Lung (tissue), 12 donors: Measurements from ENCODE around the gene TMEM38B. TPM values are rescaled to one million over a fixed set of nuclear protein-coding genes. Genes with fewer than 3 reads are reported as not detected.

Experiments used
- ATAC-seq: fragments of 200-7000 bp; cut with Tn5 transposase; one replicate; pipeline ENCODE4 v1.9.1; 2020; ENCODE audit warnings: moderate number of reproducible peaks; ENCODE audit not compliant: insufficient read depth, low FRiP score
- DNase-seq, 3 donors: peaks; one replicate each; pipeline ENCODE4 v3.0.0-alpha.2; 2013 to 2017
- H3K27ac ChIP-seq, 2 donors: one replicate each; pipeline ENCODE4 v1.5.1; 2013; ENCODE audit warnings: mild to moderate bottlenecking in 2 of 2, moderate library complexity in 2 of 2, control low read depth in 1 of 2, inconsistent platforms in 1 of 2, low read depth in 1 of 2, low read length in 1 of 2
- H3K27me3 ChIP-seq, 3 donors: one replicate each; pipeline ENCODE4 v1.5.1; 2013; ENCODE audit warnings: low read length in 2 of 3; ENCODE audit not compliant: control insufficient read depth in 3 of 3, insufficient read depth in 3 of 3
- H3K36me3 ChIP-seq, 4 donors: one replicate each; pipeline ENCODE4 v1.5.1; 2013; ENCODE audit warnings: low read length in 4 of 4, mild to moderate bottlenecking in 1 of 4, moderate library complexity in 1 of 4; ENCODE audit not compliant: control insufficient read depth in 4 of 4, insufficient read depth in 4 of 4
- H3K4me1 ChIP-seq, 5 donors: one replicate each; pipeline ENCODE4 v1.5.1; 2013; ENCODE audit warnings: low read length in 5 of 5, mild to moderate bottlenecking in 2 of 5, moderate library complexity in 1 of 5; ENCODE audit not compliant: control insufficient read depth in 5 of 5, insufficient read depth in 5 of 5
- H3K4me3 ChIP-seq: one replicate; pipeline ENCODE4 v1.5.1; 2013; ENCODE audit warnings: mild to moderate bottlenecking, control low read depth, moderate library complexity
- H3K9ac ChIP-seq, 2 donors: one replicate each; pipeline ENCODE4 v1.5.1; 2013; ENCODE audit warnings: low read length in 2 of 2, control low read depth in 1 of 2; ENCODE audit not compliant: insufficient read depth in 1 of 2
- H3K9me3 ChIP-seq, 4 donors: one replicate each; pipeline ENCODE4 v1.5.1; 2013; ENCODE audit warnings: low read length in 3 of 4, mild to moderate bottlenecking in 1 of 4, moderate library complexity in 1 of 4; ENCODE audit not compliant: control insufficient read depth in 4 of 4, insufficient read depth in 3 of 4
- WGBS, 2 donors: extraction: QIAGEN DNeasy Blood & Tissue Kit; methylation state at CpG; one replicate each; pipeline ENCODE4 v1.1.7; 2013; 5-methylcytosine and 5-hydroxymethylcytosine counted together
- polyA plus RNA-seq, 2 donors: library from polyadenylated mRNA; stranded (reverse); fragments of 200-250 nt; gene quantifications; one replicate each; pipeline ENCODE4 v1.2.1, GENCODE V29; 2013
- total RNA-seq, 2 donors: library from RNA; depleted of rRNA in 1 of 2; stranded (reverse); fragments of >200 nt in 1 of 2; gene quantifications; one replicate each; pipeline ENCODE4 v1.2.1, GENCODE V29; 2014 to 2021
- TF ChIP-seq, protein P1 (sequence below): IDR thresholded peaks from 2 replicates; pipeline ENCODE4 v1.5.1; 2012; ENCODE audit warnings: mild to moderate bottlenecking; ENCODE audit errors: control extremely low read depth, extremely low read depth
- donor health status: control.
- donor health status: control.
- donor health status: Bipolar disorder and iron deficiency.
- donor health status: healthy.
- donor health status: DM: yes; HTN: yes; CAD: no.

TMEM38B gene
- total and polyA plus RNA-seq, 4 donors = 4.9 to 17.2 (median 11.1) TPM

DNA sequence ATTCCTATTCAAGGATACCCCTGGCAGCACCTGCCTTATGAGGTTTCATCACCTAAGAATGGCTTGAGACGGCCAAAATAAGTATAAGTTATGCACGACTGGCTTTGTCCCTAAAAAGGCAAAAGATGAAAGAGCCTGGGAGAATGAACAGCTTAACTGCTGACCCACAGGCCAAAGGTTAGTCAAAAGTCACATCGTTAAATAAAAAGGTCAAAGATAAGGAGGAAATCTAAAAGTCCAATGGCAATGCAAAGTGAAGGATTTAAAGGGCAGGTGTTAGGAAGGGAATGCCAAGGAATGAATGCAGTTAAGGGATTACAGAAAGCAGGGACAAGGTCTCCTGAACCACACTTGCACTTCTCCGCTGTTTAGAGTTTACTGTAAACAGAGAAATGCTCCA lies 26.5 kb upstream of the TMEM38B start:
- DNase-seq (no peak), ATAC-seq (no peak)
- H3K36me3 ChIP-seq = no peaks in the 10 kb centered on the region
- no peak overlapping the region for H3K27ac ChIP-seq
- H3K9me3 ChIP-seq = no peaks in the 10 kb centered on the region
- no peaks in the 10 kb centered on the region for H3K4me1 ChIP-seq
- H3K4me3 ChIP-seq = no peak overlapping the region
- no peaks in the 10 kb centered on the region for H3K27me3 ChIP-seq
- H3K9ac ChIP-seq = no peak overlapping the region
- TF ChIP-seq, protein P1, sequence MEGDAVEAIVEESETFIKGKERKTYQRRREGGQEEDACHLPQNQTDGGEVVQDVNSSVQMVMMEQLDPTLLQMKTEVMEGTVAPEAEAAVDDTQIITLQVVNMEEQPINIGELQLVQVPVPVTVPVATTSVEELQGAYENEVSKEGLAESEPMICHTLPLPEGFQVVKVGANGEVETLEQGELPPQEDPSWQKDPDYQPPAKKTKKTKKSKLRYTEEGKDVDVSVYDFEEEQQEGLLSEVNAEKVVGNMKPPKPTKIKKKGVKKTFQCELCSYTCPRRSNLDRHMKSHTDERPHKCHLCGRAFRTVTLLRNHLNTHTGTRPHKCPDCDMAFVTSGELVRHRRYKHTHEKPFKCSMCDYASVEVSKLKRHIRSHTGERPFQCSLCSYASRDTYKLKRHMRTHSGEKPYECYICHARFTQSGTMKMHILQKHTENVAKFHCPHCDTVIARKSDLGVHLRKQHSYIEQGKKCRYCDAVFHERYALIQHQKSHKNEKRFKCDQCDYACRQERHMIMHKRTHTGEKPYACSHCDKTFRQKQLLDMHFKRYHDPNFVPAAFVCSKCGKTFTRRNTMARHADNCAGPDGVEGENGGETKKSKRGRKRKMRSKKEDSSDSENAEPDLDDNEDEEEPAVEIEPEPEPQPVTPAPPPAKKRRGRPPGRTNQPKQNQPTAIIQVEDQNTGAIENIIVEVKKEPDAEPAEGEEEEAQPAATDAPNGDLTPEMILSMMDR = no peak
- 45 to 70% methylated on average over 4 of the region's 4 CpGs for WGBS, 2 donors

DNA sequence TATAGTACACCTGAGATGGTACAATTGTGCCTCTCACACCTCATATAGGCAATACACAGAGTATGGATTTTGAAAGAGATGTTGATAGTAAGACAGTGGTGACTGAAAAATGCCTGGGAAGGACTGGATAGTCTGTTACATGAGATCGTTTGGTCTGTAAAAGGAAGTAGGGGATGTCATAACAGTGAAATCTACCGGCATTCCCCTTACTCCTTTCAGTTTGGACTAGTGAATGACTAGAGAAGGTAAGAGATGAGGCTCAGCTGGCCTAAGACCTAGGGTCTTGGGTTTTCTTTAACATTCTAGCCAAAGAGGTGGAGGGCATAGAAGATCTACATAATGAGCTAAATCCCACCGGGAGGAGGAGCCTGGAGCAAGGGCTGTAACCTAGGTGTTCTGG lies 24.0 kb upstream of the TMEM38B start:
- H3K27me3 ChIP-seq = no peaks in the 10 kb centered on the region
- no peak overlapping the region for H3K27ac ChIP-seq
- TF ChIP-seq, protein P1 = no peak
- H3K4me1 ChIP-seq = no peaks in the 10 kb centered on the region
- no peaks in the 10 kb centered on the region for H3K9me3 ChIP-seq
- H3K4me3 ChIP-seq = no peak overlapping the region
- no peak overlapping the region for H3K9ac ChIP-seq
- 50 to 56% methylated on average over 3 of the region's 3 CpGs for WGBS, 2 donors
- no peaks in the 10 kb centered on the region for H3K36me3 ChIP-seq
- DNase-seq = no peak
- ATAC-seq = no peak

DNA sequence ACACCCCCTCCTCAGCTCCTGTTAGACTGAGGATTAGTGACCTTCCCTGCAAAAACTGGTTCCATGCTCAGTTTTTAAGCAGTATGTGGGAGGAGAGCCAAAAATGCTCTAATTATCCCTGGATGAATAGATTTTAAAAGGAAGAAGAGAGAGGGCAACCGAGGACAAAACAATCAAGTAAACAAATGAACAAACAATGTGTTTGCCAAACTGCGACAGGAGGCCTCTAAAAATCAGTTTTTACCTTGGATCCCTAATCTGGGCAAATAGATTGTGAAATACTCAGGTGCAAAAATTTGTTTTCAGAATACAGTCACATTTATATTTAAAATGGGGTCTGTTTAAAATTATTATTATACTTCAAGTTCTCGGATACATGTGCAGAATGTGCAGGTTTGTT lies 23.6 kb upstream of the TMEM38B start:
- no peaks in the 10 kb centered on the region for H3K27me3 ChIP-seq
- WGBS, 2 donors = 79 to 87% methylated on average over 3 of the region's 3 CpGs
- ATAC-seq = no peak
- DNase-seq = no peak
- no peak overlapping the region for H3K4me3 ChIP-seq
- H3K4me1 ChIP-seq = no peaks in the 10 kb centered on the region
- no peak overlapping the region for H3K27ac ChIP-seq
- TF ChIP-seq, protein P1 = no peak
- H3K9ac ChIP-seq = no peak overlapping the region
- no peaks in the 10 kb centered on the region for H3K9me3 ChIP-seq
- no peaks in the 10 kb centered on the region for H3K36me3 ChIP-seq

DNA sequence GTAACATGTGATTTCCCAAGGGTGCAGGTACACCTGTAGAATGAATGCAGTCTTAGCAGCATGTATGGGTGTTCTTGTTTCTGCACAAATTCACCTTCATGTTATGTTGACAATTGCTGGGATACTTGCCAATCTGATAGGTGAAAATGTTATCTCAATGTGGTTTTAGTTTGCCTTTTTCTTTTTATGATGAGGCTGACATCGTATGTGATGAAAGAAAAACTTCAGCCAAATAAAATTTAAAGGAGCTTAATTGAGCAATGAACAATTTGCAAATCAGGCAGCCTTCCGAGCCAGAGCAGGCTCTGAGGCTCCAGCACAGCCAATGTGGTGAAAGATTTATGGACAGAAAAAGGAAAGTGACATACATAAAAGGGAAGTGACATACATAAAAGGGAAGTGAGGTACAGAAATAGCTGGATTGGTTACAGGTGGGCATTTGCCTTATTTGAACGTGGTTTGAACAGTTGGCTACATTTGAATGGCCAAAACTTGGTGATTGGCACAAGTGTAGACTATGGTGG lies 21.6 kb upstream of the TMEM38B start:
- Histone ChIP-seq H3K4me1 (no peaks in the 10 kb centered on the region), H3K9me3 (no peaks in the 10 kb centered on the region), H3K9ac (no peak overlapping the region), H3K4me3 (no peak overlapping the region), H3K27ac (no peak overlapping the region), H3K27me3 (no peaks in the 10 kb centered on the region), H3K36me3 (no peaks in the 10 kb centered on the region)
- ATAC-seq (no peak), DNase-seq (no peak)
- TF ChIP-seq, protein P1 = no peak
- WGBS, 2 donors = 15 to 24% methylated on average over 3 of the region's 3 CpGs
